GM19238 (cell line): Measurements from ENCODE around the gene AGPAT3.

Experiments used
- DNase-seq: peaks from one replicate; pipeline ENCODE4 v3.0.0; 2011; ENCODE audit warnings: low spot score; ENCODE audit not compliant: insufficient read length

AGPAT3 gene

DNA sequence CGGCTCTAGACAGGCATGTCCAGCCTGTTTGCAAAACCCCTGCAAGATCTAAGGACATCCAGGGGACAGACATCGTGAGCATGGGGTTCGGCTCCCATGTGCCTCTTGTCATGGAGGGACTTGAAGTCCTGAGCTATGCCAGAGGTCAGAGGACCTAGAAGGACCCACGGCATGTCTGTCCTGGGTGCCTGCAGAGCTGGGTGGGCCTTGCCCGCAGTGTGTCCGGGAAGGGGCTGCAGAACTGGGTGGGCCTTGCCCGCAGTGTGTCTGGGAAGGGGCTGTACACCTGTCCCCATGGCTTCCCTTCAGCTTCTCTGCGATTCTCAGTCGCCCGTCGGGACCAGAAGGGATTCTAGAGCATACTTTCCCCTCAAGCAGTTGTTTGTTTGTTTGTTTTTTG lies 127.1 kb downstream of the AGPAT3 start:
- no peak for DNase-seq

DNA sequence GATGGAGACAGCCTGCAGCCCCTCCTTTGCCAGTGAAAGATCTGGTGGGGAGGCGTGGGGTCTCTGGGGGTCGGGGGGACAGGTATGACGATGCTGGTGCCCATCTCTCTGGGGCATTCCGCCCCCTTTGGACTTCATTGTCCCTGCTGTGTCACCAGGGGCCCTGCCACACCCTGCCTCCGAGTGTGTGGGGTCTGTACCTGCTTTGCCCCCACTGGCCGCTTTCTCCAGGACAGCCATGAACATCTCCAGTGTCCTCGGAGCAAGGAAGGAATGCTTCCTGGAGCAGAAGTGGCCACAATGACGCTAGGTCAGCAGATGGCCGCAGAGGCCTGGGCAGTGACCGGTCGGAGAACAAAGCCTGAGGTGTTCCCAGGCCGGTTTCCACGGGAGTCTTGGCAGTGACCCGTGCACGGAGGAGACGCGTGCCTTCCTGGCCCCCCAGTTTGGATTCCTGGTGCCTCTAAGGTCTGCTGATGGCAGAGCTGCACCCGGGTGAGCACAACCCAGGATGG lies 128.5 kb downstream of the AGPAT3 start:
- DNase-seq = no peak

DNA sequence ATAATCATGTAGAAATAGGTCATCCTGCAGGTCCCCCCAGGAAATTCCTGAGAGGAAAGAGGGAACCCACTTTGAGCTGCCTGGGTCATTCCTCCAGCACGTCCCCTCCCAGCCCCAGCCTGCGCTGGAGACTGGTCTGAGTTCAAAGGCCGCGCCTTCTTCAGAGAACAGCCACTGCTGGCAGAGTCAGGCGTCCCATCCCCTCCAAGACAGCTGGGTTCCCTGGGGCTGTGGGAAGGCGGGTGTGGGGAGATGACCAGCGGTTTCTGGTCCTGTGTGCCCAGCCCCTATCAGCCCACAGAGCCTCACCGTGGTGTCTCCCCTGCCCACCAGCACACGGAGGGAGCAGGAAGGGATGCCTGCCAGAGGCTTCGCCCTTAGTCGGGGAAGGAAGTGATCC lies 129.1 kb downstream of the AGPAT3 start:
- no peak for DNase-seq

DNA sequence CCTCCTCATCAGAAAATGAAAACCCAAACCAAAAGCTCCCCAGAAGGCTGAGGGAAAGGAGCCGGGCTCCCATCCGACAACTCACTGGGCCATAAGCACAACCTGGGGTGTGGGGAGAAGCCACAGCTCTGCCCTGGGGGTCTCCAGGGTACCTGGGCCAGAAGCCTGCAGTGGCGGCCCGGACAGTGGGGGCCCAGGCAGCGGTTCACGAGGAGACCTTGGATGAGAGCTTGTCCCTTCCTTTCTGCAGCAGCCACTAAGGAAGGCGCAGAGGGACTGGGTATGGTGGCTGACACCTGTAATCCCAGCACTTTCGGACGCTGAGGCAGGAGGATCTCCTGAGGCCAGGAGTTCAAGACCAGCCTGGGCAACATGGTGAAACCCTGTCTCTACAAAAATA lies 129.6 kb downstream of the AGPAT3 start:
- no peak for DNase-seq

DNA sequence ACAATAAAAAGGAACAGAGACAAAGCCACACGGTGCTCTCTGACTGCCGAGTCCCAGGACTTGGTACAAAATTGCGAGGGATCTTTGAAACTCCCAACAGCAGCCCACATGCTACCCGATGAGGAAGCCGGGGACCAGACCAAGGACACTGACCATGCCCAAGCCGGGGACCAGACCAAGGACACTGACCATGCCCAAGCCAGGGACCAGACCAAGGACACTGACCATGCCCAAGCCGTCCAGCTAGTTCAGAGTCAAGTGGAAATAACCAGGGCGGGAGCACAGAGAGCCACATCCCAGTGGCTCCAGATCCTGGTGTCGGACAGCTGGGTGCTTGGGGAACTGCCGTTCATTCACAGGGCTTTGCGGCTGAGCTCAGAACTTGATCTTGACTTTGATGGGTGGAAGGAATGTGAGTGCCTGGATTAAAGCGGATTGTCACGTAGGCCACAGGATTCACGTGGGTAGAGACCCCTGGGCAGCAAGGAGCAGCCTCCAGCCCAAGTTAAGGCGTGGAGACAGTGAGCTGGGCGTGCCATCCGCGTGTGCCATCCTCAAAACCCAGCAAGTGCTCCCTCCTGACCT lies 130.6 kb downstream of the AGPAT3 start:
- DNase-seq = no peak

DNA sequence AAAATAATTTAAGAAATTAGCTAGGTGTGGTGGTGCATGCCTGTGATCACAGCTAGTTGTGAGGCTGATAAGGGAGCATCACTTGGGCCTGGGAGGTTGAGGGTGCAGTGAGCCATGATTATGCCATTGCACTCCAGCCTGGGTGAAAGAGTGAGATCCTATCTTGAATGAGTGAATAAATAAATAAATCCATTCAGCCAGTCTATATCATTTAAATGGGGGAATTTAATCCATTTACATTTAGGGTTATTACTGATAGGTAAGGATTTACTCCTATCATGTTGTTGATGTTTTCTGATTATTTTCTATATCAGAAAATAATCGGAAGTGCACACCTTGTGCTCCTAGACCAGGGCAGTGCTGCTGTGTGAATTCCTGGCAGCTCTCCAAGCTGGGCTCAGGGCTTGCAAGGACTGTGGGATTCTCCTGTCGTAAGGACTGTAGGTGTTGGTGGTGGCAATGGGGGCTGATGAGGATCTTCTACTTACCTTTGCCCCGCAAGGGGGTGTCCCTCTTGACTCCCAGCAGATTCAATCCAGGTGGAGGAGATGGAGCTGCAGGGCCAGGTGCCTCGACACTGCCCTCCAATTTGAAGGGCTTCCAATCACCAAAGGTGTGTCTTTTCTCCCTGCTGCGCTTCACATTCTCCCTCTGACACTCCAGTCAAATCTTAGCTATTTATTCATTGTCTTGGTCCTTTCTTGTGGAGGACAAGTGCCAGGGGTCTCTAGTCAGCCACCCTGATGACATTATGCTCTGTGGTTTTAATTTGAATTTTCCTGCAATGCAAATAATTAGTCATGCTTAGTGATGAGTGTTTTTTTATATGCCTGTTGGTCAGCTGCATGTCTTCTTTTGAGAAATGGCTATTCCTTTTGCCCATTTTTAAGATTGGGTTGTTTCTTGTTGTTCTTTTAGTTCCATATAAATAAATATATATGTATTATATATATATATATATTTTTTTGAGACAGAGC lies 133.0 kb downstream of the AGPAT3 start:
- DNase-seq = no peak

DNA sequence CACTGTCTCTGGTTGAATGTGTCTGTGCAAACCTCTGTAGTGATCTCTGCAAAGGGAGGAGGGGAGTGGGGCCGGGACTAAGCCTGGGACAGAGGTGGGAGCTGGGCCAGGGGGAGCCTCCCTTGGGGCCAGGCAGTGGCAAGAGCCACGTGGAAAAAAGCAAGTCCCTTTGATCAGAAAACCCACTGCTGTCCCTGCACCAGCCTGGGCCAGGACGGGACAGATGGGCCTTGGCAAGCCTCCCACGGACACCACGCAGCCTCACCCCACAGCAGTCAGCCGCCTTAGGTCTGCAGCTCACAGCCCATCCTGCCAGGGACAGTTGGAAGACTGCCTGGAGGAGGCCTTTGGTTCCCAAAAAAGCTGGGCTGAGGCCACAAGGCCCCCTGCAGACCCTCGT lies 135.3 kb downstream of the AGPAT3 start:
- no peak for DNase-seq

DNA sequence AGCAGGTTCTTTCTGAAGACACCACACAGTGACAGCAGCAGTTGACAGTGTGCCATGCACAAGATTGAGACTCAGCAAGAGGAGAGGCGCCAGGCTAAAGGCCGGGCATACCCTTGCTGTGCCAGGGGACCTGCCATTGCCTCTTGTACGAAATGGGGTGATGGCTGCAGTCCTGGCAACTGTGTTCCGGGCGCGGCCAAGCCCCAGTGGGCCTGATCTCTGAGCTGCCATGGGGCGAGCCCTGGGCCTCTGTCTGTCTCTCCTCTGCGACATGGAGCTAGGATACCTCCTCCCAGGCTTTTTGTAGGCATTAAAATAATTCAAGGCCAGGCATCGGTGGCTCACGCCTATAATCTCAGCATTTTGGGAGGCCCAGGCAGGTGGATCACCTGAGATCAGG lies 137.5 kb downstream of the AGPAT3 start:
- DNase-seq = no peak

DNA sequence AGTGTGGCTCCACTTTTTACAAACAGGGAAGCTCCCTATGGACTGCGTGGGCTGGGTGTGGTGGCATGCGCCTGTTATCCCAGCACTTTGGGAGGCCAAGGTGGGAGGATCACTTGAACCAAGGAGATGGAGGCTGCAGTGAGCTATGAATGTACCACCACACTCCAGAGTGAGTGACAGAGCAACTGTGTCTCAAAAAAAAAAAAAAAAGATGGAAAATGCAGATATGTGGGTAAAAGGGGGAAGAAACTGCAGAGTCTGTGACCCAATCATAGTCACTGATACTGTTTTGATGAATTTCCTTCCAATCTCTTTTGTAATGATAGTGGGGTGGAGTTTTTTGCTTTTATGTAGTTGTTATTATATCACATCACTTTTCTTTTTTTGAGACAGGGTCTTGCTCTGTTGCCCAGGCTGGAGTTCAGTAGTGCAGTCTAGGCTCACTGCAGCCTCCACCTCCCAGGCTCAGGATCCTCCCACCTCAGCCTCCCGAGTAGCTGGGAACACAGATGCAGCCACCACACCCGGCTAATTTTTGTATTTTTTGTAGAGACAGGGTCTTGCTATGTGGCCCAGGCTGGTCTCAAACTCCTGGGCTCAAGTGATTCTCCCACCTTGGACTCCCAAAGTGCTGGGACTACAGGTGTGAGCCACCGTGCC lies 138.4 kb downstream of the AGPAT3 start:
- no peak for DNase-seq

DNA sequence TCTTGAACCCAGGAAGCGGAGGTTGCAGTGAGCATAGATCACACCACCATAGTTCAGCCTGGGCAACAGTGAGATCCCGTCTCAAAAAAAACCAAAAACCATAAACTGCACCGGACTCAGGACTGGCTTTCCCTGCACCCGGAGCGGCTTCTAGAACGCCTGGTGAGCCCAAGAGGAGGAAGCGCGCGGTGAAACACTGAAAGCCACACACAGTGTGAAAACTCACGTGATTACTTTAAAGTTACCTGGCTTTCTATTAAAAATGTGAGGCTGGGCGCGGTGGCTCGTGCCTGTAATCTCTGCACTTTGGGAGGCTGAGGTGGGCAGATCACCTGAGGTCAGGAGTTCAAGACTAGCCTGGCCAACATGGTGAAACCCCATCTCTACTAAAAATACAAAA lies 140.0 kb downstream of the AGPAT3 start:
- no peak for DNase-seq

DNA sequence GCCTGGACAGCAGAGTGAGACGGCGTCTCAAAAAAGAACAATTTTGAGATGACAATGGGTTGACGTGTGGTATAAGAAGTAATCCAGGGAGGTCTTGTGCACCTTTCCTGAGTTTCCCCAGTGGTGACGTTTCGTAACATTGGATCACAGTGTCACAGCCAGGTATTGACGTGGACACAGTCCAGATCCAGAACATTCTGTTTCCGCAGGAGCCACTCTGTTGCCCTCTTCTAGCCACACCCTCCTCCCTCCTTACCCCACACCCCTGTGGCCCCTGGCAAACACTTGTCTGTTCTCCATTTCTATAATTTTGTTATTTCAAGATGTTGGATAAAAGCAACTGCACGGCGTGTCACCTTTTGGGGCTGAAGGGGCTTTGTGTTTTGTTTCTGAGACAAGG lies 140.6 kb downstream of the AGPAT3 start:
- no peak for DNase-seq

DNA sequence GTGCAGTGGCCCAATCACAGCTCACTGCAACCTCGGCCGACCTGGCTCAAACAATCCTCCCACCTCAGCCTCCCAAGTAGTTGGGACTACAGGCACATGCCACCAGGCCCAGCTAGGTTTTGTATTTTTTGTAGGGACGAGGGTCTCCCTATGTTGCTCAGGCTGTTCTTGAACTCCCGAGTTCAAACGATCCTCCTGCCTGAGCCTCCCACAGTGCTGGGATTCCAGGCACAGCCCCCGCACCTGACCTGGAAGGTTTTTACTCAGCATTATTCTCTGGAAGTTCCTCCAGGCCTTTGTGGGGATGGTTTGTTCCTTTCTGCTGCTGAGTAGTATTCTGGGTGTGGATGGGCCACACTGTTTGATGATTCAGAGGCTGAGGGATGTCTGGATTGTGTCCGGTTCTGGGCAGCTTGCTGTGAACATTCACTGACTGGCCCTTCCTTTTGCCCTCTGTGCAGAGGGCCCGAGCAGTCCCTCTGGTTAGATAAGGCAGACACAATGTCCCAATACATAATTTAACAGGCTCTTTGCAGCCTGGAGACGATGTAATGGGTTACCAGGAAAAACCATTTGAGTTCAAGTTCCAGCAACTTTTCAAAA lies 141.1 kb downstream of the AGPAT3 start:
- DNase-seq = no peak

DNA sequence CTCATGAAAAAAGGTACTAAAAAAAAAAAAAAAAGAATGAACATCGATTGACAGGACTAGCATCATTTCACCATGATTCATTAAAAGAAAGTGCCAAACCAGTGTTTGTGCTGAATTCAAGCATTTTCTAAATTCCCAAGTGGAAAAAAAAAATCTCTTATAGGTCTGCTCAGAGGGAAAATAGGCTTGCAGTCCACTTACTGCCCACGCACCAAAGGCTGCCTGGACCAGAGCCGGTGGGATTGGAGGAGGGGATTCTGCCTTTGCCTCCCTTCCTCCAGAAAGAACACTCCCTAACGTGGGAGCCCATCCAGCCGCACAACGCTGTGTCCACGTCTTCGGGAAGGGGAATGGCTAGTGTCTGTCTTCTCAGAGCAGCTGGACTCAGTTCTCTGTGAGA lies 141.6 kb downstream of the AGPAT3 start:
- DNase-seq = no peak

DNA sequence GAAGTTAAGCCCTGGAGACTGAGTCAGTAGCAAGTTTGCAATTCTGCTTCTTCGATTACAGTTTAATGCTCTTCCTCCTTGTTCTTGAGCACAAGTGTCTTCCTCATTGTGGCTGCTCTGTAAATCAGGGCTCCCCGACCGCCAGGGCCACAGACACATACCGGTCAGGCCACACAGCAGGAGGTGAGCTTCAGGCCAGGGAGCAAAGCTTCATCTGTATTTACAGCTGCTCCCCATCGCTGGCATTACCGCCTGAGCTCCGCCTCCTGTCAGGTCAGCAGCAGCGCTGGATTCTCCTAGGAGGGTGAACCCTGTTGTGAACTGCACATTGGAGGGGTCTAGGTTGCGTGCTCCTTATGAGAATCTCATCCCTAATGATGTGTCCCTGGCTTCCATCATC lies 145.4 kb downstream of the AGPAT3 start:
- no peak for DNase-seq

DNA sequence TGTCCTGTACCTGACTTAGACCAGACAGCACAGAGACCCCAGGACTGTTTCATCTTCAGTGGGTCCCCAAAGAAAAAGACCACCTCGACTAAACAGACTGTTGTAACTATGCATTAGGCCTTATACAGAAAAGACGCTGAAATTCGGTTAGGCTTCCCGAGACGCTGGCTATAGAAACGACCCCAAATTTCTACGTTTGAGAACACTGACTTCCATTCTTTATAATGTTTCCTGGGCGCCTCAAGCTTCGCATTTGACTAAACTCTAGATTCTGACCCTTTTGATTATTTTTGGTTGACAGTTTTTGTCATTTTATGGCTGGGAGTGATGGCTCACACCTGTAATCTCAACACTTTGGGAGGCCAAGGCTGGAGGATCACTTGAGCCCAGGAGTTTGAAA lies 146.1 kb downstream of the AGPAT3 start:
- no peak for DNase-seq

DNA sequence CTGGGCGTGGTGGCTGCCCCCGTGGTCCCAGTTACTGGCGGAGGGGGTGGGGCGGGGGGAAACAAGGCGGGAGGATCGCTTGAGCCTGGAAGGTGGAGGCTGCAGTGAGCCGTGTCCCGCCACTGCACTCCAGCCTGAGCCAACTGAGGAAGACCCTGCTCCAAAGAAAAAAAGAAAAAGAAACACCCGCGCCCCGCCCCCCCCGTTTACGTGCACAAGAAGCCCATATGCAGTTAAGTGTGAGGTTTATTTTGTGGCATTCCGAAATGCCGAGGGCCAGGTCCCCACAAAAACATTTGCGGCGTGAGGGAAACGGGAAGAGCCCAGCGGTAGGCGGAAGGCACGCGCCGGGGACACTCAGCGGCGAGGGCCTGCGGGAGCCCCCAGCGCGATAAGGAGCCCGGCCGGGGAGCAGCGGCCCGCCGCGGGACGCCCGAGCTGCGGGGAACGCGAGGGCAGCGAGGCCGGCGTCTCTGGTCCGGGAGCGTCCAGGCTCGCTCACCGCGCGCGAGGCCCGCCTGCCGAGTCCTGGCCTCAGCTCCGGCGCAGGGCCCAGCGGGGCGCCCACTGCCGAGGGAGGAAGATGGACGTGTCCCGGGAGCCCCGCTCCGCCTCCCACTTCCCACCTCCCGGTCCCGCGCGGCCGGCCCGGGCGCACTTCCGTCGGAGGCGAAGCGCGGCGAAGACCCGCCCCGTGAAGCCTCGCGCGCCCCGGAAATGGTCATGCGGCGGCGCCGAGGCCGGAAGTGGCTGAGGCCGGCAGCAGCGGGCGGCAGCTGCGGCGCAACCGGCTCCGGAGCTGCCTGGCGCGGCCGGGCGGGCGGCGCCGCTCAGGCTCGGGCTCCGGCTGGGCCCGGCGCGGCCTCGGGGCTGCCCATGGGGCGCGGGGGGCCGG lies 146.8 kb downstream of the AGPAT3 start, which contains the start of gene TRAPPC10:
Gene TRAPPC10 (plus strand): TSS at position 731 of the 895 bp plus-strand sequence. CDS start 185 bp downstream, outside the sequence.
- DNase-seq = peak; percentile 87

DNA sequence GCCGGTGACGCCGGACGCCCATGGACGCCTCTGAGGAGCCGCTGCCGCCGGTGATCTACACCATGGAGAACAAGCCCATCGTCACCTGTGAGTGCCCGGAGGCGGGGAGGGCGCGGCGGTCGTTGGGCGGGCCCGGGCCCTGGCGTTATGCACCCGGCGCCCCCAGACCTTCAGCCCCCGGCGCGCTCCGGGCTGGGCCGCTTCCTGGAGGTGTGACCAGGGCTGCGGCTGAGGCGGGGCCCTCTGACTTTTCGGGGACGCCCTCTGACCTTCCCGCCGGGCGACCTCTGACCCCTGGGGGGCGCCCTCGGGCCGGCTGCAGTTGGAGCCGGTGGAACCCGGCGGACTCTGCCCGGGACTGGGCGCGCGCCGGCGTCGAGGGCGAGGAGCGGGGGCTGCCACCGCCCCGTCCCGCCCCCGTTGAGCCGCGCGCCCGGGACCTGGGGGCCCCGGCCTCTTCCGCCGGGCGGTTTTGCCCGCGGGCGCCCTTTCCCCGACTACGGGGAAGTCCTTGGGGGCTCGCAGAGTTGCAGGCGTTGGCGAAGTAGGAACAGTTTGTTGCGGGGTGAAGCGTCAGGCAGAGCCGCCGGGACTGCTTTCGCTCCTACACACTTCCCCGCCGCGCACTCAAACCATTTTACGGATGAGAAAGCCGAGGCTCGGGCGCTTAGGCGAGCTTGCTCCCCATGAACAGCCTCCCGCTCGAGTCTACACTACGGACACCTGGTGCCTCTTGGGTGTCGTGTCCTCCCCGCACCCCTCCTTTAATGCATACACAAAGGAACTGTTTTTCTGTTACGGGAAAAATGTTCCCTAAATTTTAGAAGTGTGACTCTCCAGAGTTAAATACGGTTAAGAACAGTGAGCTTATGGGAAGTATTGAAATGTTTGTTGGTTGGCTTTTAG lies 147.7 kb downstream of the AGPAT3 start:
- peak; percentile 83 for DNase-seq

DNA sequence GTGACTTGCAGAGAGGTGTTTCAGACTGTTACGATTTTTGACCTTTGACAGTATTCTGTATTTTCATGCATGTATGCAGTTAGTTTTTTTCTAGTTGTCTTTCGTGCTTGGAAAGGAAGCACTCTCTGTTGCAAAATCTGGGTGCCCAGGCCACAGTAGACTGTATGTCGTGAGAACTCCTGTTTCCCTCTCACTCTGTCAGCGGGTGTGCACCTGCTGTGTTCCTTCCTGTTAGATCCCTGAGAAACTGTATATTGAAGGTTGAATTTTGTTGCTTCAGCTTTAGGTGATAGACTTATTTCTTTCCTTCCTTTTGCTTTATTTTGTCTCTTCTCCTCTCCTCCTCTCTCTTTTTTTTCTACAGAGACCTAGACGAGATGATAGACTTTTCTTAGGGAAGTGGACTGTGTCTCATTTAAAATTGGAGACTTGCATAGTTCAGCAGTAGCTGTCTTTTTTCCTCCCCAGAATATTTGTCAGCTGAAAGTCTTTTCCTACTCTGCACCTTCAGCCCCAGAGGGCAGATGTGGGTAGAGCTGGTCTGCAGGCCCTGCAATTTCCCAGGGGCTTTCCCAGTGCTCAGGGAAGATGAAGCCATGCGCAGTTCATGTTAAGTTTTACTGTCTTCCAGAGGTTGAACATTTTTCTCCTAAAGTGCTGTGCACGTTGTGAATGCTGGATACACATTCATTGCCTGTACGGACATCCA lies 148.5 kb downstream of the AGPAT3 start:
- DNase-seq = no peak

DNA sequence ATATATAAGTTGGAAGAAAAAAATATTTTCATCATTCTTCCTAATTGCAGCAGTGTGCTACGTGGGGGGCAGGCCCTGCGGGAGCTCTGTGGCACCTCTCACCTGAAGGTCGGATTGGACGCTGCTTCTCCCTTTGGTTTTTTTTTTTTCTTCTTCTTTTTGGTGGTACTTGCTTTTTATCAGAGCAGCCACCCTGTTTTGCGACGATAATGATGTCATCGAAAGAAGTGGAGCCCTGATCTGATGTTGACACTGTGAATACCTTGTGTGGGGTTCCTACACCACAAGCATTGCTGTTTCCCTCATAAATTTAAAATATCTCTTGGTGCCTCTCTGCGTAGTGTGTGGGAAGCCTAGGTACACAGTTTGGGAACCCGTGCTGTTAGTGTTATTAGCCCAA lies 152.6 kb downstream of the AGPAT3 start:
- DNase-seq = no peak
